Transverse colon (tissue), 4 donors: ENCODE results near the gene PCNX2.

Experiments used
- EP300 ChIP-seq: sonication (generic); formaldehyde crosslinking; IDR thresholded peaks from one replicate; pipeline ENCODE4 v1.6.1; 2017; ENCODE audit warnings: antibody characterized with exemption, low read depth
- POLR2A ChIP-seq: fragments of 450-650 bp; IDR thresholded peaks from one replicate; pipeline ENCODE4 v1.6.1; 2016; ENCODE audit warnings: antibody characterized with exemption, mild to moderate bottlenecking, moderate library complexity
- POLR2AphosphoS5 ChIP-seq, 3 donors: sonication (generic); formaldehyde crosslinking; IDR thresholded peaks; one replicate each; pipeline ENCODE4 v1.6.1; 2016; ENCODE audit warnings: antibody characterized with exemption in 3 of 3
- TF ChIP-seq, protein P1 (sequence below), 5 experiments: fragments of 200-600 bp in 3 of 5; fragments of 450-650 bp in 2 of 5; sonication (generic) in 3 of 5; IDR thresholded peaks; 1 replicate in 2 of 5; 2 replicates in 3 of 5; pipeline ENCODE4 v1.5.1; 2016 to 2017; ENCODE audit warnings: antibody characterized with exemption in 5 of 5, inconsistent platforms in 3 of 5, mild to moderate bottlenecking in 2 of 5, moderate library complexity in 1 of 5

- TF ChIP-seq, protein P1, sequence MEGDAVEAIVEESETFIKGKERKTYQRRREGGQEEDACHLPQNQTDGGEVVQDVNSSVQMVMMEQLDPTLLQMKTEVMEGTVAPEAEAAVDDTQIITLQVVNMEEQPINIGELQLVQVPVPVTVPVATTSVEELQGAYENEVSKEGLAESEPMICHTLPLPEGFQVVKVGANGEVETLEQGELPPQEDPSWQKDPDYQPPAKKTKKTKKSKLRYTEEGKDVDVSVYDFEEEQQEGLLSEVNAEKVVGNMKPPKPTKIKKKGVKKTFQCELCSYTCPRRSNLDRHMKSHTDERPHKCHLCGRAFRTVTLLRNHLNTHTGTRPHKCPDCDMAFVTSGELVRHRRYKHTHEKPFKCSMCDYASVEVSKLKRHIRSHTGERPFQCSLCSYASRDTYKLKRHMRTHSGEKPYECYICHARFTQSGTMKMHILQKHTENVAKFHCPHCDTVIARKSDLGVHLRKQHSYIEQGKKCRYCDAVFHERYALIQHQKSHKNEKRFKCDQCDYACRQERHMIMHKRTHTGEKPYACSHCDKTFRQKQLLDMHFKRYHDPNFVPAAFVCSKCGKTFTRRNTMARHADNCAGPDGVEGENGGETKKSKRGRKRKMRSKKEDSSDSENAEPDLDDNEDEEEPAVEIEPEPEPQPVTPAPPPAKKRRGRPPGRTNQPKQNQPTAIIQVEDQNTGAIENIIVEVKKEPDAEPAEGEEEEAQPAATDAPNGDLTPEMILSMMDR (IDR thresholded peaks at IDR 0.05): no peak
- TF ChIP-seq POLR2AphosphoS5 (IDR thresholded peaks at IDR 0.05) (no peak), POLR2A (no peak), EP300 (no peak)
These were observed 13.6 kb downstream of the PCNX2 start for GRCh38 chr1:233281711-233282581.
